IPS-18a (cell line): ENCODE results near the gene DCLK2.
"Not testable (repeated sequence)": the region's sequence is repeated elsewhere in the genome, so short reads cannot be mapped to it uniquely, and the experiment has no call there.

Source experiments
- H3K27ac ChIP-seq: one replicate; pipeline ENCODE4 v1.5.1; 2013; ENCODE audit warnings: low read length
- H3K27me3 ChIP-seq: one replicate; pipeline ENCODE4 v1.6.1; 2013; ENCODE audit warnings: mild to moderate bottlenecking, low read length; ENCODE audit not compliant: control insufficient read depth, insufficient read depth
- H3K36me3 ChIP-seq: one replicate; pipeline ENCODE4 v1.6.1; 2013; ENCODE audit warnings: low read depth, low read length; ENCODE audit not compliant: control insufficient read depth
- H3K4me1 ChIP-seq: one replicate; pipeline ENCODE4 v1.6.1; 2013; ENCODE audit warnings: low read depth, low read length; ENCODE audit not compliant: control insufficient read depth
- H3K4me3 ChIP-seq: one replicate; pipeline ENCODE4 v1.5.1; 2013; ENCODE audit warnings: low read length
- H3K9ac ChIP-seq: one replicate; pipeline ENCODE4 v1.6.1; 2013; ENCODE audit warnings: mild to moderate bottlenecking, low read length, moderate library complexity
- H3K9me3 ChIP-seq: one replicate; pipeline ENCODE4 v1.6.1; 2013; ENCODE audit warnings: low read depth, low read length; ENCODE audit not compliant: control insufficient read depth

DCLK2 gene

DNA sequence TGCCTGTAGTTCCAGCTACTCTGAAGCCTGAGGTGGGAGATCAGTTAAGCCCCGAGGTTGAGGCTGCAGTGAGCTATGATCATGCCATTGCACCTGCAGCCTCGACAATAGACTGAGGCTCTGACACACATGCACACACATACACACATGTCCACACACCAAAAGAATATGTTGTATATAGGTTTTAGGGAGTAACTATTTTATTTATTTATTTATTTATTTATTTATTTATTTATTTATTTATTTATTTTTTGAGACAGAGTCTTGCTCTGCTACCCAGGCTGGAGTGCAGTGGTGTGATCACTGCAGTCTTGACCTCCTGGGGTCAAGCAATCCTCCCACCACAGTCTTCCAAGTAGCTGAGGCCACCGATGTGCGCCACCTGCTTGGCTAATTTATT is 78.3 kb downstream of the DCLK2 start:
- no peak overlapping the region for H3K27ac ChIP-seq
- H3K4me3 ChIP-seq = no peak overlapping the region
- H3K9me3 ChIP-seq = no peaks in the 10 kb centered on the region
- H3K9ac ChIP-seq = no peak overlapping the region
- no peaks in the 10 kb centered on the region for H3K36me3 ChIP-seq
- no peaks in the 10 kb centered on the region for H3K27me3 ChIP-seq
- peaks cover 8% of the 10 kb centered on the region for H3K4me1 ChIP-seq

DNA sequence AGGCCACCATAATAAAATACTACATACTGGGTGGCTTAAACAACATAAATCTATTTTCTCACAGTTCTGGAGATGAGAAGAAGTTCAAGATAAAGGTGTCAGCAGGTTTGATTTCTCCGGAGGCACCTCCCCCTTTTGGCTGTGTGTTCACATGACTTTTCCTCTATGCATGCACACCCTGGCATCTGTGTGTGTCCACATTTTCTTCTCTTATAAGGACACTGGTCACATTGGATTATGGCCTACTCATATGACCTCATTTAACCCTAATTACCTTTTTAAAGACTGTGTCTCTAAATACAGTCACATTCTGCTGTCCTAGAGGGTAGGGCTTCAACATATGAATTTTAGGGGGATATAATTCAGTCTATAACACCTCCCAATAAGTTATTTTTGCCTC is 79.8 kb downstream of the DCLK2 start:
- Histone ChIP-seq H3K9ac (no peak overlapping the region), H3K27me3 (no peaks in the 10 kb centered on the region), H3K27ac (no peak overlapping the region), H3K4me1 (peaks cover 5% of the 10 kb centered on the region), H3K36me3 (no peaks in the 10 kb centered on the region), H3K9me3 (no peaks in the 10 kb centered on the region), H3K4me3 (no peak overlapping the region)

DNA sequence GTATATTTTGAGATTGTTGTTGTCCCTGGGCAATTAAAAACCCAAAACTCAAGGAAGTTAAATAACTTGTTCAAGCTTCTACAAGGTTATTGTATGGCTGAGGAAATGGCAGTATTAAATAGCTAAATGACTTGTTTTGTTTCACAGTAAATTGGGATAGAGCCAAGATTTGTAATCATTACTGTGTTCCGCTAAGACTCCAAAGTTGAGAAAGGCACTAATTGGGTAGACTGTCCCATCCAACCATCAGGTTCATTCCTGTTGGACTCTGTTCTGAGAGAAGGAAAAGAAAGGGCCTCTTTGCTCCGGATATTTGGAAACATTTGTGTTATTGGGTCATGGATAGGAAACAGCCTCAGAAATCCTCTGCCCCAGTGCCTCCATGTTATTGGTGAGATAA is 82.2 kb downstream of the DCLK2 start:
- Histone ChIP-seq H3K27ac (no peak overlapping the region), H3K9me3 (no peaks in the 10 kb centered on the region), H3K9ac (no peak overlapping the region), H3K27me3 (no peaks in the 10 kb centered on the region), H3K4me1 (peaks cover 5% of the 10 kb centered on the region), H3K36me3 (no peaks in the 10 kb centered on the region), H3K4me3 (no peak overlapping the region)

DNA sequence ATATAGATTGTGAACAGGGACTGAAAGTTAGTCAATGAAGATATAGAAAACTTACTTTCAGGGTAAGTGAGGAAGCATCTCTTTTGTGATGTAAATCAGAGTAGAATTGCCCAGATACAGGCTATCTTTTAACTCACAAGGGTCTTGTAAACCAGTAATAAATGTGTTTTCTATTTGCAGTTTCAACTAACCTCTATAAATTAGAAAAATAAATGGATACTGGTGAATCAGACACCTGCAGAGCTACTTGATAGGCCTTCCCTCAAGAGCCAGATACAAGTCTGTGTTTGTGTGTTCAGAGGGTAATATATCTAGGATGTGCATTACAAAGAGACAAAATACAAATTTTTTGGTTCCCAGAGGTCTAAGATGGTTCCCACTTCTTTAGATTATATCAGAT is 82.9 kb downstream of the DCLK2 start:
- no peak overlapping the region for H3K9ac ChIP-seq
- peaks cover 5% of the 10 kb centered on the region for H3K4me1 ChIP-seq
- no peaks in the 10 kb centered on the region for H3K36me3 ChIP-seq
- no peaks in the 10 kb centered on the region for H3K9me3 ChIP-seq
- H3K27me3 ChIP-seq = no peaks in the 10 kb centered on the region
- no peak overlapping the region for H3K27ac ChIP-seq
- no peak overlapping the region for H3K4me3 ChIP-seq

DNA sequence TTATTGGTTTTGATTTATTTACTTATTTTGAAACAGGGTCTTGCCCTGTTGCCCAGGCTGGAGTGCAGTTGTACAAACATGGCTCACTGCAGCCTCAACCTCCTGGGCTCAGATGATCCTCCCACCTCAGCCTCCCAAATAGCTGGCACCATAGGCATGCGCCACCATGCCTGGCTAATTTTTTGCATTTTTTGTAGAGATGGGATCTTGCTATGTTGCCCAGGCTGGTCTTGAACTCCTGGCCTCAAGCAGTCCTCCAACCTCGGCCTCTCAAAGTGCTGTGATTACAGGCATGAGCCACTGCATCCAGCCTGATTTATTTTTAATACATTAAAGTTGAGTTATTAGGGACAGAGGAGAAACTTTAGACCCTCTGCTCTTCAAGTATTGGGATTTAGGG is 83.8 kb downstream of the DCLK2 start:
- H3K36me3 ChIP-seq, H3K4me3 ChIP-seq, H3K27me3 ChIP-seq, H3K9ac ChIP-seq, H3K27ac ChIP-seq, H3K9me3 ChIP-seq, H3K4me1 ChIP-seq: not testable (repeated sequence)

DNA sequence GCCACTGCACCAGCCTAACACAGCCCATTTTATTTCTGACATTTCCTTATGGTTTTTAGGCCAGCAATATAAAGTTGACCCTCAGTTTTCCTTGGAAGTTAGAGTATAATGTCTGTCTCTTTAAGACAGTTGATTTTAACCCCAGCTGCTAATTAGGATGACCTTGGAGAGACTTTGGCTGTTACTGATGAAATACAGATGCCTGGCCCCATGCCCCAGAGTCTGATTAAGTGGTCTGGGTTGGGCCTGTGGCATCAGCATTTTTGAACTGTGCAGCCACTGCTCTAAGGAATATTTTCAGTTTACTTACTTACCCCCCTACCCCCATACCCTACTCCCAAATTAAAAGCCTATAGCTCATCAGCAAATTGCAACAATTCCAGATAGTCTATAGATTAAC is 85.8 kb downstream of the DCLK2 start:
- Histone ChIP-seq H3K27ac (no peak overlapping the region), H3K36me3 (no peaks in the 10 kb centered on the region), H3K9ac (no peak overlapping the region), H3K27me3 (no peaks in the 10 kb centered on the region), H3K9me3 (no peaks in the 10 kb centered on the region), H3K4me1 (peaks cover 5% of the 10 kb centered on the region), H3K4me3 (no peak overlapping the region)

DNA sequence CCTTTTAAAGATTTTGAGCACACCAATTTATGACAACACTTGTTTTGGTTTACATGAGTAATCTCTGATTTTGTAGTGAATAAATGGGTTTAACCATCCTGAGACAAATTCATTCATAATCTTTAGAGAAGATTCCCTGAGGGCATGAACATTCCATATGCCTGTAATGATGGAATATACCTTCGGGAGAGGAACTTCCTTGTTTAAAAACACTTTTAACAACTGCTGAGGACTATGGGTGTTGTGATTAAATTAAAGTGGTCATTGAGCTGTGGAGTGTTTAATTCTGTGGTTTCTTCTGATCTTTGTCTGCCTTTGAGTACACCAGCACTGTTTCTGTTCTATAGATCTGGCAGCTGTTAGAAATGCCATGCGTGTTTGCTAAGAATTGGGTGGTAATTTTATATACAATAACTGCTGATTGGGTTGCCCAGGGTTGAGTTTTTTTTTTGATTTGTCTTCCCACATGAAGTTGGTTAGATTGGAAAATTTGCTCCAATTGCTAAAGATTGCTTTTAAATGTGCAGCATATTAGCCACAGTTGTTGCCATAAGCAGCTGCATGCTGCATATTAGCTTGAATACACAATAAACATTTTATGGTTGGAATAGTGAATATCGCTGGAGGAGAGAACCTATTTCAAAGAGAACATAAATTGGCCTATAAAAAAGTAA is 86.8 kb downstream of the DCLK2 start:
- Histone ChIP-seq H3K4me1 (peaks cover 5% of the 10 kb centered on the region), H3K36me3 (no peaks in the 10 kb centered on the region), H3K9me3 (no peaks in the 10 kb centered on the region), H3K4me3 (no peak overlapping the region), H3K27ac (no peak overlapping the region), H3K27me3 (no peaks in the 10 kb centered on the region), H3K9ac (no peak overlapping the region)

DNA sequence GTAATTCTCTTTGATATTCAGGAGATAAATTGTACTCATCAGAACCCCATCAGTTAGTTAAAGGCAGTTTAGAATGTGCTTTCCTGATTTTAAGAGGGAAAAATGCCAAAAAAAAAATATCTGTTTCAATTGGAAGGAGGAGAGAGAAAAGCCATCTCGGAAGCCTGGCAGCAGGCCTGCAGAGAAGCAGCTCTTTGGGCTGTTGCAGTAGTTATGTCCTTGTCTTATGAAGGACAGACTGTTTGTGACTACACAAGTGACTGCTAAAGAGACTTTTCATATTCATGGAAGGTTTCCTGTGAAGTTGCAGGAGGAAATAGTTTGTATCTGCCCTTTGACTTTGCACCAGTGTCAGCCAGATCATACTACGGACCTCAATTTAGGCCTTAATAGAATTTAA is 88.8 kb downstream of the DCLK2 start:
- no peak overlapping the region for H3K9ac ChIP-seq
- H3K4me3 ChIP-seq = no peak overlapping the region
- H3K4me1 ChIP-seq = no peaks in the 10 kb centered on the region
- H3K27ac ChIP-seq = no peak overlapping the region
- H3K36me3 ChIP-seq = no peaks in the 10 kb centered on the region
- H3K27me3 ChIP-seq = no peaks in the 10 kb centered on the region
- no peaks in the 10 kb centered on the region for H3K9me3 ChIP-seq

DNA sequence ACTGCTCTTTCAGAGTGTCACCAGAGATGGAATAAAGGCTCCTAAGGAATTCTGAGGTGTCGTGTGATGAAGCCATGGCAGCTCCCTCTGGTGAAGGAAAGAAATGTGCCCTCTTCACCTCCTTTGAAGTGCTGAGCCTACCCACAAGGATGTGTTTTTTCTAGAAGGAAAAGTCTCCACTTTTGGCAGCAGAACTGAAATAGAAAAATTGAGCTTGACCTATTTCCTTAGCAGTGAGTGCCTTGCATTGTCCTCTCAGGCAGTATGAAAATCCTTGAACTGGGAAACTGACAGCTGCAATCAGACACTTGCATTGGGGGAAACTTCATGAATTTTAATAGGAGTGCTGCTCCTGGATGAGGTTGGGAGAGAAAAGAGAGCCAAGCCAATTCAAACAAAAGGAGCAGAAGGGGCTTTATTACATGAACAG is 95.2 kb downstream of the DCLK2 start:
- no peaks in the 10 kb centered on the region for H3K27me3 ChIP-seq
- H3K9ac ChIP-seq = no peak overlapping the region
- H3K36me3 ChIP-seq = no peaks in the 10 kb centered on the region
- no peaks in the 10 kb centered on the region for H3K4me1 ChIP-seq
- H3K9me3 ChIP-seq = no peaks in the 10 kb centered on the region
- no peak overlapping the region for H3K27ac ChIP-seq
- H3K4me3 ChIP-seq = no peak overlapping the region

DNA sequence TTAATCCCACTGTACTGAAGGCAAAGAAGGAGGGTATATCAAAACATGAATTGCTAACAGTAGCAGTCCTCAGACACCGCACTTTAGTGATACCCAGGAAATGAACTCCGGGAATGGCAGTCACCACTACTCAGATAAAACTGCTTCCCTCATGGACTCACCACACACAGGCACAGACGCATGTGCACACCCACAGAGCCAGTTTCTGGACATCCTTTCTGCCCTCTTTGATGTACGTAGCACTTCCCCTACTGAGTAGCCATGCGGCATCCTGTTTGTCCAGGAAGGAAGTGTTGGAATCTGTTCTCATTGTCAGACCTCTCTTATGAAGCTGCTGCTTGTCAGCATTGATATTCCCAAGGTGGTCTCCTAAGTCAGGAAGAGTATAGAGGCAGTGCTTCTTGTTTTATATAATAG is 95.7 kb downstream of the DCLK2 start:
- Histone ChIP-seq H3K4me1 (no peaks in the 10 kb centered on the region), H3K9me3 (no peaks in the 10 kb centered on the region), H3K27ac (no peak overlapping the region)

DNA sequence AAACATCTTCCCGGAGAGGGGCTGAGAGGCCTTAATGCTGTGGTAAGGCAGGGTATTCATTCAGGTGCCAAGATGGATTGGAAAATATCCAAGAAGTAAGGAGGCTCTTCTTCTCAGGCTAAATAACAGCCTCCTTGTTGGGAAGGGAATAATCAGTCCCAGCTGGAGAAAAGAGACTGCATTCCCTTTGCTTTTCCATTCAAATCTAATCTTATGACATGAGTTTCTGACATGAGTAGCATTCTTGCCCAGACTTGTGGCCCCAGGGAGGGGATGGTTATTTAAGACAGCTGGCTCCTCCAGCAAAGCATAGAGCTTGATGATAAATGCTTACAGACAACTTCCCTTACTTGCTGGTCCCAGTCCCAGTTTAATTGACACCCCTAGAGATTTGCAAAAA is 98.3 kb downstream of the DCLK2 start:
- Histone ChIP-seq H3K27ac (no peak overlapping the region), H3K9me3 (no peaks in the 10 kb centered on the region), H3K4me3 (no peak overlapping the region), H3K27me3 (no peaks in the 10 kb centered on the region), H3K4me1 (no peaks in the 10 kb centered on the region), H3K36me3 (no peaks in the 10 kb centered on the region), H3K9ac (no peak overlapping the region)

More for the DNA sequence above, 95.7 kb downstream of the DCLK2 start:
- Histone ChIP-seq H3K4me3 (no peak overlapping the region), H3K9ac (no peak overlapping the region), H3K27me3 (no peaks in the 10 kb centered on the region), H3K36me3 (no peaks in the 10 kb centered on the region)

DNA sequence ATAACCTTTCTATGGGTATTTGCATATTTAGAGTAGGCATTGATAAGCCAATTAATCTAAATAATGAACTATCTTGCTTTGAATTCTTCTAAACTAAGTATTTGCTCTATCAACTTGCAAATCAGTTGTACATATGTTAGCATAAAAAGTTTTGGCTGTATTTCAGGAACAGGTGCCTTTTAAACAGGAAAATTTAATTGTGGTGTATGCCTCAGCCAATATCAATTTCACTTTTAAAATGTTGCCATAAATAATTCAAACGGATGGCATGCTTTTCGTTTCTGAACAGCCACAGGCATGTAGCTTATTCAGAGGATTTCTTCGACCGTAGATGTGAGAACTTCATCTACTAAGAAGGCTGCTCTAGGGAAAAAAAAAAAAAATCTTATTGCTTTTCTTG is 99.9 kb downstream of the DCLK2 start:
- H3K9ac ChIP-seq = no peak overlapping the region
- H3K4me1 ChIP-seq = no peaks in the 10 kb centered on the region
- H3K9me3 ChIP-seq = no peaks in the 10 kb centered on the region
- H3K27ac ChIP-seq = no peak overlapping the region
- H3K36me3 ChIP-seq = no peaks in the 10 kb centered on the region
- no peaks in the 10 kb centered on the region for H3K27me3 ChIP-seq
- no peak overlapping the region for H3K4me3 ChIP-seq
